OCI-LY7 (cell line): ENCODE data around the gene ZGRF1. TPM values are rescaled to one million over a fixed set of nuclear protein-coding genes. Genes with fewer than 3 reads are reported as not detected.

Experiments
- BruUV-seq: library from RNA; stranded (reverse); fragments of 400-500 nt; replicated peaks from 2 replicates; lab custom pipeline; 2021; lab: Mats Ljungman, UMichigan
- CTCF ChIA-PET: fragments of 300-600 bp; sonication (Branson Sonifier 250); formaldehyde crosslinking; loops from one replicate; lab custom pipeline; 2022; ENCODE audit warnings: antibody characterized with exemption; ENCODE audit not compliant: unreplicated experiment; lab: Charles Lee
- POLR2A ChIA-PET: fragments of 300-600 bp; sonication (Branson Sonifier 250); formaldehyde crosslinking; loops from one replicate; lab custom pipeline; 2022; ENCODE audit warnings: antibody characterized with exemption; lab: Charles Lee
- DNase-seq: peaks from one replicate; pipeline ENCODE4 v3.0.0-alpha.2; 2015; ENCODE audit warnings: low spot score
- H2AFZ ChIP-seq: fragments of 200-600 bp; sonication (generic), shearing (Covaris generic); 2 replicates; pipeline ENCODE4 v1.6.1; 2014; ENCODE audit warnings: mild to moderate bottlenecking, antibody characterized with exemption, low read length, moderate library complexity
- H3K27ac ChIP-seq: fragments of 200-600 bp; sonication (generic); 2 replicates; pipeline ENCODE4 v1.5.1; 2014; ENCODE audit warnings: mixed run types, low read depth, mild to moderate bottlenecking, moderate library complexity, low read length, inconsistent platforms; ENCODE audit not compliant: poor library complexity, severe bottlenecking
- H3K36me3 ChIP-seq: fragments of 200-600 bp; sonication (generic); 2 replicates; pipeline ENCODE4 v1.6.1; 2014; ENCODE audit warnings: mild to moderate bottlenecking, antibody characterized with exemption, low read length, moderate library complexity, mixed read lengths; ENCODE audit not compliant: insufficient read depth
- H3K4me1 ChIP-seq: fragments of 200-600 bp; sonication (generic); 2 replicates; pipeline ENCODE4 v1.5.1; 2014; ENCODE audit warnings: mild to moderate bottlenecking, low read length; ENCODE audit not compliant: insufficient read depth, poor library complexity, severe bottlenecking
- H3K4me2 ChIP-seq: fragments of 200-600 bp; sonication (generic); 2 replicates; pipeline ENCODE4 v1.6.1; 2014; ENCODE audit warnings: mild to moderate bottlenecking, low read length
- H3K4me3 ChIP-seq: fragments of 200-600 bp; sonication (generic); 2 replicates; pipeline ENCODE4 v1.5.1; 2014; ENCODE audit warnings: mild to moderate bottlenecking, low read depth, low read length; ENCODE audit not compliant: poor library complexity, severe bottlenecking
- H3K79me2 ChIP-seq: fragments of 200-600 bp; sonication (generic); 2 replicates; pipeline ENCODE4 v1.6.1; 2016; ENCODE audit warnings: low read depth, mild to moderate bottlenecking, low read length, moderate library complexity, mixed read lengths; ENCODE audit not compliant: insufficient read depth
- H3K9me2 ChIP-seq: fragments of 200-600 bp; sonication (generic); 2 replicates; pipeline ENCODE4 v1.6.1; 2016; ENCODE audit warnings: mild to moderate bottlenecking, low read length, mixed read lengths; ENCODE audit not compliant: insufficient read depth
- H3K9me3 ChIP-seq: fragments of 200-600 bp; sonication (generic); 2 replicates; pipeline ENCODE4 v1.6.1; 2014; ENCODE audit warnings: mild to moderate bottlenecking, mixed run types, low read length, mixed read lengths
- H4K20me1 ChIP-seq: fragments of 200-600 bp; sonication (generic); 2 replicates; pipeline ENCODE4 v1.6.1; 2014; ENCODE audit warnings: mild to moderate bottlenecking, antibody characterized with exemption, low read length, moderate library complexity, mixed read lengths; ENCODE audit not compliant: insufficient read depth
- EZH2phosphoT487 ChIP-seq: fragments of 200-600 bp; sonication (generic); IDR thresholded peaks from 2 replicates; pipeline ENCODE4 v1.6.1; 2018; ENCODE audit warnings: low read depth, borderline replicate concordance, mild to moderate bottlenecking, mixed run types, antibody characterized with exemption, low read length, moderate library complexity, mixed read lengths
- intact Hi-C: fragments of 100-400 bp; cut with micrococcal nuclease; formaldehyde crosslinking; loops from one replicate; pipeline ENCODE4 v1.10.0; 2022; ENCODE audit not compliant: unreplicated experiment
- total RNA-seq, 2 experiments: library from RNA; depleted of rRNA in 1 of 2; stranded (reverse); fragments of >200 nt in 1 of 2; shearing (Covaris generic) in 1 of 2; gene quantifications; 2 replicates each; pipeline ENCODE4 v1.2.3, GENCODE V29; 2014 to 2022
- TF ChIP-seq, protein P1 (sequence below): fragments of 200-600 bp; sonication (generic); conservative IDR thresholded peaks from 2 replicates; pipeline ENCODE4 v1.5.1; 2014; ENCODE audit warnings: mild to moderate bottlenecking, antibody characterized with exemption, low read length, moderate library complexity, mixed read lengths

The ZGRF1 gene
- total RNA-seq, 2 experiments from 2014 or later, result 54.4 to 68.1 TPM

DNA sequence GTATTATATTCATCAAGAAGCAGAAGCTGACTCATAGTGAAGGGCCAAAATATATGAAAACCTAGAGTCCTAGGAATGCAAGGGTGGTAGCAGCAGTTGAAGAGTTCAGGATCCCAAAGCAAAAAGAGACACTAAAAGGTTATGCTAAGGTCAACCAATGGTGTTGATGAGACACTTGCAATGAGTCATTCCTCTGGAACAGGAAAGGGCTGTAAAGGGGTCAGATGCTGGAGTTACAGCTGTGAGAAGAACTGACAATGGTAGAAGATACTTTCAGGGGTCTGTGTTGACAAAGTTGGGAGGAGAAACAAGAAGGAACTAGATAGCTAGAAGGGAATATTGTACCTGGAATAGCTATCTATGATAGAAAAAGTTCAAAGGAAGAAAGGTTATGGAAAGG is 47.5 kb downstream of the ZGRF1 start:
- H3K4me3 ChIP-seq, result no peak overlapping the region
- CTCF ChIA-PET, result no interaction called here
- H3K4me1 ChIP-seq, result no peaks in the 10 kb centered on the region
- no peaks in the 10 kb centered on the region for H3K9me2 ChIP-seq
- no peaks in the 10 kb centered on the region for H3K79me2 ChIP-seq
- no peak for DNase-seq
- POLR2A ChIA-PET, result interaction anchor here (0.6 kb wide), 2 partner anchors 12 to 347 kb away, joined by 4 to 5 read pairs; no protein-coding TSS in a partner anchor
- no peak overlapping the region for H2AFZ ChIP-seq
- H3K4me2 ChIP-seq, result no peak overlapping the region
- TF ChIP-seq, protein P1, sequence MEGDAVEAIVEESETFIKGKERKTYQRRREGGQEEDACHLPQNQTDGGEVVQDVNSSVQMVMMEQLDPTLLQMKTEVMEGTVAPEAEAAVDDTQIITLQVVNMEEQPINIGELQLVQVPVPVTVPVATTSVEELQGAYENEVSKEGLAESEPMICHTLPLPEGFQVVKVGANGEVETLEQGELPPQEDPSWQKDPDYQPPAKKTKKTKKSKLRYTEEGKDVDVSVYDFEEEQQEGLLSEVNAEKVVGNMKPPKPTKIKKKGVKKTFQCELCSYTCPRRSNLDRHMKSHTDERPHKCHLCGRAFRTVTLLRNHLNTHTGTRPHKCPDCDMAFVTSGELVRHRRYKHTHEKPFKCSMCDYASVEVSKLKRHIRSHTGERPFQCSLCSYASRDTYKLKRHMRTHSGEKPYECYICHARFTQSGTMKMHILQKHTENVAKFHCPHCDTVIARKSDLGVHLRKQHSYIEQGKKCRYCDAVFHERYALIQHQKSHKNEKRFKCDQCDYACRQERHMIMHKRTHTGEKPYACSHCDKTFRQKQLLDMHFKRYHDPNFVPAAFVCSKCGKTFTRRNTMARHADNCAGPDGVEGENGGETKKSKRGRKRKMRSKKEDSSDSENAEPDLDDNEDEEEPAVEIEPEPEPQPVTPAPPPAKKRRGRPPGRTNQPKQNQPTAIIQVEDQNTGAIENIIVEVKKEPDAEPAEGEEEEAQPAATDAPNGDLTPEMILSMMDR, result no peak
- no peak for TF ChIP-seq EZH2phosphoT487
- no TSS peak for BruUV-seq
- no peaks in the 10 kb centered on the region for H4K20me1 ChIP-seq
- peaks cover 51% of the 10 kb centered on the region for H3K36me3 ChIP-seq
- H3K27ac ChIP-seq, result no peak overlapping the region
- no peaks in the 10 kb centered on the region for H3K9me3 ChIP-seq
- intact Hi-C loops, result no loop called here

DNA sequence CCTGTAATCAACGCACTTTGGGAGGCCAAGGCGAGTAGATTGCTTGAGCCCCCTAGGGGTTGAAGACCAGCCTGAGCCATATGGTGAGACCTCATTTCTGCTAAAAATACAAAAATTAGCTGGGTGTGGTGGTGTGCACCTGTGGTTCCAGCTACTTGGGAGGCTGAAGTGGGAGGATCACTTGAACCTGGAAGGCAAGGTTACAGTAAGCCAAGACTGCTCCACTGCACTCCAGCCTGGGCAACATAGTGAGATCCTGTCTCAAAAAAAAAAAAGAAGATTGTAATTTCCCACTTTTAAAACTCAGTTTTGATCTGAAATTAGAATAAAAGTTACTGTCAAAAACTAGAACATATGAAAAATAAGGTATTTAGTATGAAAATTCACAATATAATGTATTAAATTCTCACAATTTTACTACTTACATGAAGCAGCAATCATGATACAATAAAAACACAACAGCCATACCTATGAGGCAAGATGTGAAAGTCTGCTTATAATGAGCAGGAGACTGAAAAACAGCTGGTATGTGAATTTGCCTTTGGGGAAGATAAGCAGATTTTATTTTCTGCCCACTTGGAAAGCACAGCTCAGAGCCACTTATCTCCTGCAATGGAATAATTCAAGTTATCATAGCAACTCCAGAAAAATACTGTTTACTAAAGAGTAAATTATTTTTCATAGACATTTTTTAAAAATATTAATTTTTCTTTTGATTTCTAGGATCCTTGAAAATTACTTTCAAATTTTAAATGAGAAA is 50.6 kb downstream of the ZGRF1 start:
- DNase-seq, result no peak
- CTCF ChIA-PET, result no interaction called here
- no peak for TF ChIP-seq EZH2phosphoT487
- TF ChIP-seq, protein P1, result 0 out of 2 replicates have a peak, but pooled peaks have one; percentile 13
- H2AFZ ChIP-seq, result no peak overlapping the region
- no peak overlapping the region for H3K4me3 ChIP-seq
- H3K27ac ChIP-seq, result no peak overlapping the region
- H3K9me3 ChIP-seq, result no peaks in the 10 kb centered on the region
- no peaks in the 10 kb centered on the region for H4K20me1 ChIP-seq
- peaks cover 76% of the 10 kb centered on the region for H3K36me3 ChIP-seq
- no peak overlapping the region for H3K4me2 ChIP-seq
- no peaks in the 10 kb centered on the region for H3K4me1 ChIP-seq
- no TSS peak for BruUV-seq
- no peaks in the 10 kb centered on the region for H3K79me2 ChIP-seq
- POLR2A ChIA-PET, result interaction anchor here (1.1 kb wide), 1 partner anchor 10 kb away, joined by 5 read pairs; no protein-coding TSS in a partner anchor
- intact Hi-C loops, result no loop called here
- no peaks in the 10 kb centered on the region for H3K9me2 ChIP-seq

DNA sequence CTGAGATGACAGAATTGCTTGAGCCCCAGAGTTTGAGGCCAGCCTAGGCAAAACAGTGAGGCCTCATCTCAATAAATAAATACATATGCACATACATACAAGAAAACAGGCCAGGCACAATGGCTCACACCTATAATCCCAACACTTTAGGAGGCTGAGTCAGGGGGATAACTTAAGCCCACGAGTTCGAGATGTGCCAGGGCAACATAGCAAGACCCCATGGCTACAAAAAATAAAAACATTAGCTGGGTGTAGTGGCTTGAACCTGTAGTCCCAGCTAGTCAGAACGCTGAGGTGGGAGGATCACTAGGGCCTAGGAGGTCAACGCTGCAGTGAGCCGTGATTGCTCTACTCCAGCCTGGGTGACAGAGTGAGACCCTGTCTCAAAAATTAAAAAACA is 69.2 kb downstream of the ZGRF1 start:
- no peaks in the 10 kb centered on the region for H4K20me1 ChIP-seq
- H3K27ac ChIP-seq, result no peak overlapping the region
- H3K36me3 ChIP-seq, result peaks cover 34% of the 10 kb centered on the region
- no peak overlapping the region for H2AFZ ChIP-seq
- H3K9me2 ChIP-seq, result no peaks in the 10 kb centered on the region
- no peak for TF ChIP-seq EZH2phosphoT487
- TF ChIP-seq, protein P1, result no peak
- H3K79me2 ChIP-seq, result no peaks in the 10 kb centered on the region
- no peak for DNase-seq
- ChIA-PET CTCF (no interaction called here), POLR2A (interaction anchor here (1.4 kb wide), 1 partner anchor 17 kb away, joined by 4 read pairs; no protein-coding TSS in a partner anchor)
- intact Hi-C loops, result no loop called here
- H3K9me3 ChIP-seq, result peaks cover 4% of the 10 kb centered on the region; the same call in 1 of the 2 replicates
- no TSS peak for BruUV-seq
- H3K4me2 ChIP-seq, result no peak overlapping the region
- no peak overlapping the region for H3K4me3 ChIP-seq
- no peaks in the 10 kb centered on the region for H3K4me1 ChIP-seq
